ENCODE measurements around the gene POLA1.
"Not testable (repeated sequence)": the region's sequence is repeated elsewhere in the genome, so short reads cannot be mapped to it uniquely, and the experiment has no call there.

POLA1 gene, protein sequence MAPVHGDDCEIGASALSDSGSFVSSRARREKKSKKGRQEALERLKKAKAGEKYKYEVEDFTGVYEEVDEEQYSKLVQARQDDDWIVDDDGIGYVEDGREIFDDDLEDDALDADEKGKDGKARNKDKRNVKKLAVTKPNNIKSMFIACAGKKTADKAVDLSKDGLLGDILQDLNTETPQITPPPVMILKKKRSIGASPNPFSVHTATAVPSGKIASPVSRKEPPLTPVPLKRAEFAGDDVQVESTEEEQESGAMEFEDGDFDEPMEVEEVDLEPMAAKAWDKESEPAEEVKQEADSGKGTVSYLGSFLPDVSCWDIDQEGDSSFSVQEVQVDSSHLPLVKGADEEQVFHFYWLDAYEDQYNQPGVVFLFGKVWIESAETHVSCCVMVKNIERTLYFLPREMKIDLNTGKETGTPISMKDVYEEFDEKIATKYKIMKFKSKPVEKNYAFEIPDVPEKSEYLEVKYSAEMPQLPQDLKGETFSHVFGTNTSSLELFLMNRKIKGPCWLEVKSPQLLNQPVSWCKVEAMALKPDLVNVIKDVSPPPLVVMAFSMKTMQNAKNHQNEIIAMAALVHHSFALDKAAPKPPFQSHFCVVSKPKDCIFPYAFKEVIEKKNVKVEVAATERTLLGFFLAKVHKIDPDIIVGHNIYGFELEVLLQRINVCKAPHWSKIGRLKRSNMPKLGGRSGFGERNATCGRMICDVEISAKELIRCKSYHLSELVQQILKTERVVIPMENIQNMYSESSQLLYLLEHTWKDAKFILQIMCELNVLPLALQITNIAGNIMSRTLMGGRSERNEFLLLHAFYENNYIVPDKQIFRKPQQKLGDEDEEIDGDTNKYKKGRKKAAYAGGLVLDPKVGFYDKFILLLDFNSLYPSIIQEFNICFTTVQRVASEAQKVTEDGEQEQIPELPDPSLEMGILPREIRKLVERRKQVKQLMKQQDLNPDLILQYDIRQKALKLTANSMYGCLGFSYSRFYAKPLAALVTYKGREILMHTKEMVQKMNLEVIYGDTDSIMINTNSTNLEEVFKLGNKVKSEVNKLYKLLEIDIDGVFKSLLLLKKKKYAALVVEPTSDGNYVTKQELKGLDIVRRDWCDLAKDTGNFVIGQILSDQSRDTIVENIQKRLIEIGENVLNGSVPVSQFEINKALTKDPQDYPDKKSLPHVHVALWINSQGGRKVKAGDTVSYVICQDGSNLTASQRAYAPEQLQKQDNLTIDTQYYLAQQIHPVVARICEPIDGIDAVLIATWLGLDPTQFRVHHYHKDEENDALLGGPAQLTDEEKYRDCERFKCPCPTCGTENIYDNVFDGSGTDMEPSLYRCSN (N-terminal part only)

GRCh38 chrX:24693453-24694202 lies at the start of gene POLA1:
Gene POLA1, plus strand, starts transcription at chrX:24693918. Its CDS starts 44 bp downstream, at chrX:24693962.
- DNase-seq: peak; percentile 84 to 87

DNA sequence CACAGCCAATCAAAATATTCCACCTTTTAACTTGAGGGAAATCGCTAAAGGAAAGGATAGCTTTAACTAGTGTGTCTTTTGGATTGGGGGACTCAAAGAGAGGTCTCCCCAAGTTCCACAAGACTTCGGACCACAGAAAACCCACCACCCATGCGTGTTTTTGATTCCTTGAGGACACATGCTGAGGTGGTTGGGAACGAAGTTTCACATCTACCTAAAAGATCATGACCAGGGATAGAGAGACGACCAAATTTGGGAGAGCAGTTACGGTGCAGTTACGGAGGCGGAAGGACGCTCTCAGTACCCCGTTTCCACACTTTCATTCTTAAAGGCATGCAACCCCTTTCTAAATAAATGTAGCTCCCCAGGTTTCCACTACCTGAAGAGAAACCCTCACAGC lies 47.7 kb upstream of the POLA1 start:
- no peak for DNase-seq

DNA sequence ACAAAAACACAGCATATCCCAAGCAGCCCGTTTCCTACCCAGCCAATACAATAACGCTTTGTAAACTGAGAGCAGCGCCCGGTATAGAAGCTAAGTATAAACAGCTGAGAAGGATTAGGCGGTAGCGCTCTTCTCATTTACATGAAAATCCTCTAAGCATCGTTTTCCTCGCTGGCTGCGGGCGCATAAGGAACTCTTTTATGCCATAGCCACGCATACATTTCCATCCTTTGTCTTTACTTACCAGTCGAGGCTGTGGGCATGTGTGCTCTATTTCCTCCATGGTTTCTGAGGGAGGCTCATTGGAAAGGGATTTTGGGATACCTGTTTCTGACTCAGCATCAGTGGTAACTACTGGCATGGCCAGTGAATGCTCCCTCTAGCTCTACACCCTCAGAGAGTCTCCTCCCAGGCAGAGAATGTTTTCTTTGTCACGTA lies 47.0 kb upstream of the POLA1 start:
- DNase-seq: no peak

GRCh38 chrX:24647257-24648058 lies 46.3 kb upstream of the POLA1 start, which contains the start of gene PCYT1B:
Gene PCYT1B, minus strand, starts transcription at chrX:24647347. Its CDS starts 242 bp downstream, at chrX:24647105.
- DNase-seq: peak; percentile 74 to 88

DNA sequence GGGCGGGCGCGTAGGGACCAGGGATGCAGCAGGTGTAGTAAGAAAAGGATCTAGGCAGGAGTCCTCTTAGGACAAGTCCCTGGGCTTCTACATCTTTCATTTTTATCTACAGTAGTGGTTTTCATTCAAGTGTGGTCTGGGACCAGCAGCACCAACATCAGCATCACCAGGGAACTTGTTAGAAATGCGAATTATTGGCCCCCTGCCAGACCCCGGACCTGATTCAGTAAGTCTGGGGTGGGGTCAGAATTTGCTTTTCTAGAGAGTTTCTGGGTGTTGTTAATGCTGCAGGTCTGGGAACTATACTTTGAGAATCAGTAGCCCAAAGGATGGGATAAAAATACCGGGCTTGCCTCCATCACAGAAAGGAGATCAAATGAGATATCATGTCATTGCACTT lies 45.2 kb upstream of the POLA1 start:
- DNase-seq: no peak

- no peak for DNase-seq
These were observed 41.9 kb upstream of the POLA1 start for GRCh38 chrX:24651783-24652182.

DNA sequence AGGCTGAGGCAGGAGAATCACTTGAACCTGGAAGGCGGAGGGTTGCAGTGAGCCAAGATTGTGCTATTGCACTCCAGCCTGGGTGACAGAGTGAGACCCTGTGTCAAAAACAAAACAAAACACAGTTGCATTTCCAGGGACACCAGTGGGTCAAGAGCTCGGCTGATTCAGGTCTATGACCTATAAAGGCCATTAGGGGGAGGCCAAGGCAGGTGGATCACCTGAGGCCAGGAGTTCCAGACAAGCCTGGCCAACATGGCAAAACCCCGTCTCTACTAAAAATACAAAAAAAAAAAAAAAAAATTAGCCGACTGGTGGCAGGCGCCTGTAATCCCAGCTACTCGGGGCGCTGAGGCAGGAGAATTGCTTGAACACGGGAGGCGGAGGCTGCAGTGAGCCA lies 38.0 kb upstream of the POLA1 start:
- DNase-seq: not testable (repeated sequence)

- DNase-seq: no peak
These were observed 35.9 kb upstream of the POLA1 start for GRCh38 chrX:24657671-24658386.

DNA sequence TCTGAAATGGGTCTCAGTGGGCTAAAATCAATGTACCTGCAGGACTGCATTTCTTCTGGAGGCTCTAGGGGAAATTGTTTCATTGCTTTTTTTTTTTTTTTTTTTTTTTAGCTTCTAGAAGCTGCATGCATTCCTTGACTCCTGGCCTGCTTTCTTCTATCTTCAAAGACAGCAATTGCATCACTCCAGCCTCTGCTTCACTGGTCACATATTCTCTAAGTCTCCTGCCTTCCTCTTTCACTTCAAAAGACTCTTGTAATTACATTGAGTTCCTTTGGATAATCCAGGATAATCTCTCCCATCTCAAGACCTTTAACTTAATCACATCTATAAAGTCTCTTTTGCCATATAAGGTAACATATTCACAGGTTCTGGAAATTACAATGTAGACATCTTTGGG lies 35.3 kb upstream of the POLA1 start:
- no peak for DNase-seq

DNA sequence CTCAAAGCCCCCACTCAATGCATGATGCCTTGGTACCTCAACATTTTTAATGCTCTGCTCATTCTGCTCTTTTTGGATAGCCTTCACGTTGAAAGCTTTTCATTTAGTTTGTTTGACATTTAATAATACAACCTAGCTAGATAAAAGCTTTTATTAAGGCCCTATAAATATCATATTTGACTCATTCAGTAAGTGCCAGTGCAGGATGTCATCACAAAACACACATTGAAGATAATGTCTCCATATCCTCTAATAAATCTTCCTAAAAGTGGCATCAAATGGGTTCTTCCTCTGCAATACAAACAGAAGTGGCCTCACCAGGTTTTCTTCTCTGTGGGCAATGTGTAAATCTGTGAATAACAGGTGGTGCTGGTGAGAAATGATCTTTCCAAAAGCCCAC lies 34.6 kb upstream of the POLA1 start:
- no peak for DNase-seq

DNA sequence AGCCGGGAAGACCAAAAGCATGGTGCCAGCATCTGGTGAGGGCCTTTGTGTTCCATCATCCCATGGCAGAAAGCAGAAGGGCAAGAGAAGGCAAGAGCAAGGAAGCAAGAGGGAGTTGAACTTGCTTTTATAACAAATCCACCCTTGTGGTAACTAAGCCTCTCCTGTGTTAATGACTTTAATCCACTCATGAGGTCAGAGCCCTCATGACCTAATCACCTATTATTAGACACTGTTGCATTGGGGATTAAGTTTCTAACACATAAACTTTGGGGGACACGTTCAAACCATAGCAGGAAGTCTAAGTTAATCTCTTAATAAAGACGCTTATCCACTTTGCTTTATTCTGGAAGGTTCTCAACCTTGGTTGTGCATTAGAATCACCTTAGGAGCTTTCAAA lies 34.1 kb upstream of the POLA1 start:
- no peak for DNase-seq

- DNase-seq: no peak
These were observed 32.4 kb upstream of the POLA1 start for GRCh38 chrX:24661292-24661691.

- DNase-seq: no peak
These were observed 31.4 kb upstream of the POLA1 start for GRCh38 chrX:24662352-24662751.

DNA sequence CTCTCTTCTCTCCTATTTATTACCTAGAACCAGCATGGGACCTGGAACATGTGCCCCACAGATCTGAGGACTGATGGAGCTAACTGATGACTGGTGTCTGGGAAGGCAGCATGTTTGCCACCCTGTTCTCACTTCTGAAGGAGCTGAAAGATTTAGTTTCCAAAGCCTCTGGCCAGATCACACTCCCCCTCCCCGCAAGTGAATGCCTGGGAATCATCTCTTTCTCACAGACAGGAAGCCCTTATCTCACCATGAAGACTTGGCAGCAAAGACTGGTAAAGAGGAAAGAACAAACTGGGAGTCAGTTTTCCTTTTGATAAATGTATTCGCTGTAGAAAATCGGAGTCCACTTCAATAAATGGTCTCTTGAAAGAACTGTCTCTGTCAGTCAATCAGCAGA lies 25.6 kb upstream of the POLA1 start:
- DNase-seq: no peak

DNA sequence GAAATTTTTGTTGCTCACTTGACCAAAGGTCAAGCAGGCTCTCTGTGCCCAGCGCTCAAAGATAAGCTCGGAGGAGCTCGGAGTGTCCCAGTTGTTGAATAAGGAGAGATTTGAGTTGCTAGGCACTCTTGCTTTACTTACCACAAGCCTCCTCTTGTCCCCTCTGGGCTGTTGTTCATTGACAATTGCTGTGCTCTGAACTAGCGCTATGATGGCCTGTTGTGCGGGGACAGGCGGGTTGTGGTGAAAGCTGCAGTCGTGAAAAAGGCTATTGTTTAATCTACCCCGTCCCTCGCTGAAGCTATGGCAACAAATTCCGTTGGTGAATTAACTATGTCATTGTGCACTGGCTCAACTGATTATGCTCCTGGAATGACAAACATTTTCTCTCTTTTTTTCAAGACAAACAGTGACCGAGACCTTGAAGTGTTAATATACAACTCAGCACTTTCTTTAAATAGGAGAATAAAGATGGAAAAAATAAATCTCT lies 21.0 kb upstream of the POLA1 start:
- DNase-seq: no peak

DNA sequence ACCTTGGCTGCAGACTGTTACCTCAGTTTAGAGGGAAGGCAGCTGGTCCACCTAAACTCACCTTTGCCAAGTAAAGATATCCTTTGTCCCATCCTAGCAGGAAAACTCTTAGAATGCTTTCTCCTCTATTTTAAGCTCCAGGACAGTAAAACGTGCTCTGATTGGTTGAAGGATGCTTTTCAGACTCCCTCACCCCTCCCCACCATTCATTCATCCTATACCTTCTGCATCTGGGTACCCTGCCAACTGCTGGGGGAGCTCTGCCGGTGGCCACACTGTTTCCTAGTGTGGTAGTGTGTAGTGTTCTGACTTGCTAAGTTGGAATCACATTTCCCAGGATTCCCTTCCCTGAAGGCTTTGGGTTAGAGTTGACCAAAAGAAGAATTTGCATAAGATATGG lies 20.3 kb upstream of the POLA1 start:
- DNase-seq: no peak

DNA sequence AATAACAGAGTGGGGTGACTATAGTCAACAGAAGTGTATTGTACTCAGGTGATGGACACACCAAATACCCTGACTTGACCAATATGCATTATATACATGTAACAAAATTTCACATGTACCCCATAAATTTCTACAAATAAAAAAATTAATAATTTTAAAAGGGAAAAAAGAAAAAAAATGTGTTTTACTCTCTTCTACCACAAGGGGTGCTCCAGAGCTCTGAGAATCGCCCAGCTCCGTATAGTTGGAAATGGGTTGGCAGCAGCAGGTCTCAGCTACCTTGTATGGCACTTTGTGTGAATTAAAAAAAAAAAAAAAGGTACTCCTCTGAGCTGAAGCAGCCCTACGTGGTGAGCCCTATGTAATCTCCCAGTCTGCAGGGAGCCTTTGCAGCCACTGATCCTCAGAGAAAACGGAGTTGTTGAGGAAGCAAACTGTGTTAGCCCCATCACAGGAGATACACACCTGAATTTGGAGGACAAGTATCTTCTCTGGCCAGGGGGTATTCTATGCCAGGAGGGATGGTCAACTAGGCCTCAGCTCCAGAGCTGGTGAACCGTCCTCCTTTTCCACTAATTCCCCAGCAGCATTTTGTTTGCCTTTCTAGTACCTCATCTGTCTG lies 17.2 kb upstream of the POLA1 start:
- no peak for DNase-seq

DNA sequence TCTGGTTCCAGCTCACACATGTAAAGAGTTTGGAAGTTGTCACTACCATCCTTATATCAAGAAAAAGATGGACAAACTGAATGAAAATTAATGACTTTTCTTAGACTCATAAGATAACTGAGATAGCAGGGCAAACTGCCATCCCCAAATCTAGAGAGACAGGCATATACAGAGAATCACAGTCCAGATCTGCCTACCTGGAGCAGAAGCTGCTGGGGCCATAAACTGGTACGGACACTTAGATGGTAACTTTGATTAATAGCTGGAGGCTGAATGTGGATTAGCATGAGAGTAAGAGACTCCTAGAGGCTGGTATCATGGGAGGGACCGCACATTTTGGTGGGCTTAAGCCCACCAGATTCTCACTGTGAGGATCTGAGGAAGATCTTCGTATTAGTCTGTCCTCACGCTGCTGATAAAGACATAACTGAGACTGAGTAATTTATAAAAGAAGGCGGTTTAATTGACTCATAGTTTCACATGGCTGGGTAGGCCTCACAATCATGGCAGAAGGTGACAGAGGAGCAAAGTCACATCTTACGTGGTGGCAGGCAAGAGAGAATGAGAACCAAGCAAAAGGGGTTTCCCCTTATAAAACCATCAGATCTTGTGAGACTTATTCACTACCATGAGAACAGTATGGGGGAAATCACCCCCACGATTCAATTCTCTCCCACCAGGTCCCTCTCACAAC lies 10.8 kb upstream of the POLA1 start:
- DNase-seq: no peak

DNA sequence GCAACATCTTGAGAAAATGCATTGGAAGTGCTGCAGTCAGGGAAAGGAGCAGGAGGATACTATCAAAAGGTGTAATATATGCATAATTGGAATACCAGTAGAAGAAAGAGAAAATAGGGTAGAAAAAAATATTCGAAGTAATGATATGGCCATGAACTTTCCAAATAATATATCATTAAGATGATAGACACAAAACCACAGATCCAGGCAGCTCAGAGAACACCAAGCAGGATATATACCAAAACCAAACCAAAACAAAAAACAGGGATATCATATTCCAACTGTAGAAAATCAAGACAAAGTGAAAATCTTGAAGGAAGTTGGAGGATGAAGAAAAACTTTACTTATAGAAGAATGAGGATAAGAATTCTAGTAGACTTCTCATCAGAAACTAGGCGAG lies 9.7 kb upstream of the POLA1 start:
- DNase-seq: no peak
